GM12875 (cell line): Measurements from ENCODE around the gene STIM1.

Source experiments
- H3K4me3 ChIP-seq: one replicate; pipeline ENCODE4 v1.5.1; 2011; ENCODE audit warnings: low read depth, low read length, control low read depth
- CTCF ChIP-seq: IDR thresholded peaks from 2 replicates; pipeline ENCODE4 v1.5.1; 2011; ENCODE audit warnings: low read depth, mild to moderate bottlenecking, control low read depth, inconsistent platforms, low read length, moderate library complexity, borderline replicate concordance; ENCODE audit not compliant: insufficient read depth

The STIM1 gene

DNA sequence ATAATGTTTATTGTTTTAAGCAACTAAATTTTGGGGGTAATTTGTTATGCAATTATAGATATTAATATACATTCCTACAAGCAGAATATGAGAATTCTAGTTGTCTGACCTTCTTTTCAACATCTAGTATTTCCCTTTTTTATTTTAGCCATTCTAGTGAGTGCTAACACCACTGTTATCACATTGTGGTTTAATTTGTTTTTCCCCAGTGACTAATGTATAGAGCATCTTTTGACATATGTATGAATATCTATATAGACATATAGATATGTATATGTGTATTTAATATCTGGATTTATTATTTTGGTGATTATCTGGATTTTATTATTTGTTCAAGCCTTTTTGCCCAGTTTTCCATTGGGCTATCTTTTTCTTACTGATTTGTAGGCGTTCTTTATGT is 66.6 kb downstream of the STIM1 start:
- no peak overlapping the region for H3K4me3 ChIP-seq
- TF ChIP-seq CTCF, result no peak

GRCh38 chr11:3925513-3925912 is 70.0 kb downstream of the STIM1 start:
- no peak overlapping the region for H3K4me3 ChIP-seq
- no peak for TF ChIP-seq CTCF

- TF ChIP-seq CTCF, result no peak
- H3K4me3 ChIP-seq, result no peak overlapping the region
Measured at GRCh38 chr11:3926458-3927095, 71.1 kb downstream of the STIM1 start.

DNA sequence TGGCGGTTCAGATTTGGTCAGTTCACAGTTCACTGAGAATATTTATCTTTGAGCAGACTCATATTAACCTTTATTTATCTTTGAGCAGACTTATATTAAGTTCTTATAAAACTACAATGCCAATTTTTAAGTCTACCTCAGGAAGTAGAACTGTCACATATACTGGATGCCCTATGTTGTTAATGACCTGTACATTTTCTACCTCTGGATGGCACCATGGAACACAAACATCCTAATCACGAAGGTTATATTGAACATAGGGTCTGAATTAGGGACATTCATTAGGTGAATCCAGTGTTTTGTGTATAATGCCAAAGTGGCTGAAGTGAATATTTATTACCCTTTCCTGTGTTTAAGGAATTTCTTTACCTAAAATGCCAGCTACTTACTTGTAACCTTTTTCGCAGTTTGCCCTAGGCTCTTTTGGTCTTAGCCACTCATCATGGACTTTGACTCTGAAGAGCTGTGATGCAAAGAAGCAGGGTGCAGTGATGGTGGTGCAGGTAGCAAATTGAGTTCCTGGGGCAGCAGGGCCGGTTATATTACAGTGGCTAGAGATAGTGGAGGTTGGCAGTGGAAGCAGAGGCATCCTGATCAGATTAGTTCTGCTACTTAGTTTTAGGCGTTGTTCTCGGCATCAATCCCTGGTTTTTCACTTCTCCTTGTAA is 71.8 kb downstream of the STIM1 start:
- H3K4me3 ChIP-seq, result no peak overlapping the region
- no peak for TF ChIP-seq CTCF

DNA sequence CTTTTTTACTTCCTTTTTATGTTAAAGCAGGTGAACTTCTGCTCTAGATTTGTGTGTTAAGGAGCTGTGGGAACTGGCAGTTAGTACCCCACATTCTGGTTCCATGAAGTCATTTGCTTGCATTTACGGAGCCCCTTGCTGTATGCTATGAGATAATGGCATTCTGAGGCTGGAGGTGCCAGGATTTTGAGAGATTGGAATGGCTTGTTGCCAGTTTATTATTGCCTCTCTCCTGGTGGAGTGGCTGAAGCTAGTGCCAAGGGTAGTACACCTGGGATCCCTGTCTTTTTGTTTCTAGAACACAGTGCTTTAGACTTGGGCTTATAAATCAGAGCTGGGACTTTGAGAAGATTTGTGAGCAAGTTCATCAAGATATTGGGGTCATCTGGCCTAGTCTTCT is 73.8 kb downstream of the STIM1 start:
- no peak for TF ChIP-seq CTCF
- H3K4me3 ChIP-seq, result no peak overlapping the region

- TF ChIP-seq CTCF, result no peak
- no peak overlapping the region for H3K4me3 ChIP-seq
Measured at GRCh38 chr11:3929649-3930048, 74.2 kb downstream of the STIM1 start.

GRCh38 chr11:3932698-3933097 is 77.2 kb downstream of the STIM1 start:
- H3K4me3 ChIP-seq, result no peak overlapping the region
- no peak for TF ChIP-seq CTCF
